Fibroblast of skin of left biceps (primary cell): Measurements from ENCODE around the gene DNAJC4.

Source experiments
- DNase-seq, 2 experiments: peaks; one replicate each; pipeline ENCODE4 v3.0.0-alpha.2; 2013; ENCODE audit warnings: low read depth in 2 of 2

Gene DNAJC4, protein sequence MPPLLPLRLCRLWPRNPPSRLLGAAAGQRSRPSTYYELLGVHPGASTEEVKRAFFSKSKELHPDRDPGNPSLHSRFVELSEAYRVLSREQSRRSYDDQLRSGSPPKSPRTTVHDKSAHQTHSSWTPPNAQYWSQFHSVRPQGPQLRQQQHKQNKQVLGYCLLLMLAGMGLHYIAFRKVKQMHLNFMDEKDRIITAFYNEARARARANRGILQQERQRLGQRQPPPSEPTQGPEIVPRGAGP

DNA sequence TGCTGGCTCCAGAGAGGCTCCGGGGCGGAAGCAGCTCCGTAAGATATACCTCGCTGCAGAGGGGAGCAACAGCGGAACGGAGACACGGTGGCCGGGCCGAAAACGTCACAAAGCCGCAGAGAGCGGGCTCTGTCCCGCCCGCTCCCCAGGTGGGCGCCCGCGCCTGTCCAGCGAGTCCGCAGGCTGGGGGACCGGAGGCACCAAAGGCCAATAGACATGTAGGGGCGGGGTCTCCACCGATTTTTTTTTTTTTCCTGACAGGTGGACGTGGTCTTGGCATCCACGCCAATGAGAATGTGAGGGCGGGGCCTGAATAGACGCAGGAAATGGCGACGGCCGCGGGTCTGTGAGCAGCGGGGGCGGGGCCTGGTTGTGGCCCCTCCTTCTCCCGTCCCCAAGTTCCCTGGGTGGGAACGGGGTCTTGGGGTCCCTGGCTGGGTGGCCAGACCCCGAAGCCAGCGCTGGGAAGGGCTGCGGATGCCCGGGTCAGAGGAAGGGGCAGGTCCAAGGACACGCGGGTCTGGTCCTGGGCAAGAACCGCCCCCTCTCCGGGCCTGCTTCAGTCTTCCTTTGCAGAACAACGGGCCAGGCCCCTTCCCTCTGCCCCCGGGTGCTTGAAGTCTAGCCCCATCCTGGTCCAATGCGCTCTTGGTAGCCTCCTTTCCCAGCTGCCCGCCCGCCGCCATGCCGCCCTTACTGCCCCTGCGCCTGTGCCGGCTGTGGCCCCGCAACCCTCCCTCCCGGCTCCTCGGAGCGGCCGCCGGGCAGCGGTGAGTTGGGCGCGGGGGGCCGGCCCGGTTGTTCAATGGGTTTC lies at the start of gene DNAJC4:
TSS of gene DNAJC4 (plus strand) at position 378 of the 814 bp plus-strand sequence. CDS start at position 685, 307 bp downstream.
- peak in 1 of 2 experiments; percentile 51 for DNase-seq

DNA sequence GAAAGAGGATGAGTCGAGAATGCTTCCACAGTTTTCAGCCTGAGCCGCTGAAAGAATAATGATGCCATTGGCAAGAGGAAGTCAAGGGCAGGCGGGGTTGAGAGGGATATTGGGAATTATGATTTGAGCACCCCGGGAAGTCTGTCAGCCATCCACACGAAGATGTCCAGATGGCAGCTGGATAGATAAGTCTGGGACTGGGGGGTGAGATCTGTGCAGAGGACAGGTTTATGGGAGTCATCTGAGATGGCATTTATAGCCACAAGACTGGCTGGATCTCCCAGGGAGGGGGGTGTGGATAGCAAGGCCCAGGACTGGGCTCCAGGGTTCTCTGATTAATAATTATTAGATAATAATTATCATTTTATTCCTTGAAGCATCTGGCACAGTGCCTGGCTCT lies 49.5 kb upstream of the DNAJC4 start:
- no peak for DNase-seq

- DNase-seq, result peak; percentile 54 to 59
Observed at GRCh38 chr11:64181506-64182411, 48.6 kb upstream of the DNAJC4 start.

GRCh38 chr11:64183890-64184289 lies 46.5 kb upstream of the DNAJC4 start:
- DNase-seq, result no peak

GRCh38 chr11:64185175-64185692 lies 45.1 kb upstream of the DNAJC4 start:
- no peak for DNase-seq

GRCh38 chr11:64185693-64186491 lies 44.5 kb upstream of the DNAJC4 start, which contains the start of gene STIP1:
Gene STIP1 (plus strand): TSS chr11:64186171. CDS start chr11:64186262, 91 bp downstream.
- DNase-seq, result peak; percentile 100

- DNase-seq, result no peak
Observed at GRCh38 chr11:64186492-64187165, 43.7 kb upstream of the DNAJC4 start.

DNA sequence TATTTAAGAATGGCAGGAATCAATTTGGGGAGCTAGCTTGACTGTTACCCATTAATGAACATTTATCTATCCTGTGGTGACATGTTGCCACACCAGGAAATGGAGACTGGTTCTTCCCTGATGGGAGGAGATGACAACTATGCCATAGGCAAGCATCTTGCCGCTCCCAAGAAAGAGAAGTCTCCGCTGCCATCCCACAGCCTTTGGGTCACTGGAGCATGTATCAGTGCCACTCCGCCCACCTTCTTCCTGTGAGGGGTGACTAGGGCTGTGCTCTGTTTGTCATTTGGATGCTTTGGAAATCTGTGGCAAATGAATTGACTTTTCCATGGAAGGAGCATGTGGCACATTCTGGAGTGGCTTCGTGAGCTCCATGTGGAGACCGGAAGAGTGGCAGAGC lies 37.9 kb upstream of the DNAJC4 start:
- no peak for DNase-seq

- no peak for DNase-seq
Observed at GRCh38 chr11:64196626-64197025, 33.7 kb upstream of the DNAJC4 start.

DNA sequence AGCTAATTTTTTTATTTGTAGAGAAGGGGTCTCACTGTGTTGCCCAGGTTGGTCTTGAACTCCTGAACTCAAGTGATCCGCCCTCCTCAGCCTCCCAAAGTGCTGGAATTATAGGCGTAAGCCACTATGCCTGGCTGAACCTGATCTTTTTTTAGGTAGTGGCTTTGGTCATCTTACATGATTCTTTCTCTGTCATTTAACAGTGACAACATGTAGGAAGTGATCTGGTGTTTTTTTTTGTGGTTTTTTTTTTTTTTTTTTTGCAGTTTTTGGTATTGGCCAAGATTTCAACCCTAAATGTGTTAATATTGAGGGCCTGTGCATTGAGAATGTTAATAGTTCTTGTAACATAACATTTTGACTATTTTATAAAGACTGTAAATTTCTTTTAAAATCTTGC lies 31.8 kb upstream of the DNAJC4 start:
- no peak for DNase-seq

DNA sequence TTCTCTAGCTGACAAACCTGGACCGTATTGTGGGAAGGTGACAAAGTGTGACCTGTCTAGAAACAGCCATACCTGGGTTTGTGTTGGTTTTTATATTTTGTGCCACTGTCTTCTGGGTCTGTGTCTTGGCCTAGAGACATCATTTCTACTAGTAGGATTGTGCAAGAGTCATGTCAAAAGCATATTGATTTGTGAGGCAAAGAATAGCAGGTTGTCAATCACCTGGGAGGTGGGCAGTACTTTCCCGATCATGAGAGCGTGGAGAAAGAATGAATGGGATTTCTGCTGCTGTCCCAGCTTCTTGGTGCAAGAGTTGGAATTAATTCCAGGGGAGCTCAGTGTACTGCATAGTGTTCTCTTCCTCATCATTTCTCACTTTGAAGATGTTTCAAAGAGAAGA lies 28.8 kb upstream of the DNAJC4 start:
- no peak for DNase-seq

- no peak for DNase-seq
Observed at GRCh38 chr11:64202992-64203391, 27.4 kb upstream of the DNAJC4 start.

DNA sequence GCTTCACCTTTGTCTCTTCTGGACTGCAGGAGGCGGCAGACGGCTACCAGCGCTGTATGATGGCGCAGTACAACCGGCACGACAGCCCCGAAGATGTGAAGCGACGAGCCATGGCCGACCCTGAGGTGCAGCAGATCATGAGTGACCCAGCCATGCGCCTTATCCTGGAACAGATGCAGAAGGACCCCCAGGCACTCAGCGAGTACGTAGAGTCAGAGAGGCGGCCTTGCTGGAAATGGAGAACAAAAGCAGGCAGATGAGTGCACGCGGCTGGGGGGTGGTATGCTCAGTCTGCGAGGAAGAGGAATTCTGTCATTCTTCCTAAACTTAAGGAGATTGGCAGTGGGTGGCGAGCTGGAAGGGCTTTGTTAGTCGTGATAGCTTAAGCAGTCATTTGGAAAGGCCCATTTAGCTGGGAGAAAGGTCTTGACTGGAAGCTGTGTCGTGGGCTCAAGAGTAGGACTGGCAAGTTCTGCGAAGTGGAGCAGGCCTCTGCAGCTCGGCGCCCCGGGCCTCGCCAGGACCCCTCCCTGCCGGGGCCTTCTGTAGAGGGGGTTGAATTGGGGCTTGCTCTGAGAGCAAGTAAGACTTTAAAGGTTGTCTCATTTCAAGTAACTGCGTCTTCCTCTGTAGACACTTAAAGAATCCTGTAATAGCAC lies 26.8 kb upstream of the DNAJC4 start:
- no peak for DNase-seq

GRCh38 chr11:64204080-64204440 lies 26.3 kb upstream of the DNAJC4 start:
- DNase-seq, result no peak

GRCh38 chr11:64204464-64204989 lies 25.8 kb upstream of the DNAJC4 start:
- DNase-seq, result peak; percentile 81 to 84

- DNase-seq, result no peak
Observed at GRCh38 chr11:64206457-64207255, 23.7 kb upstream of the DNAJC4 start, which contains the start of gene FERMT3. Gene FERMT3 (plus strand): TSS chr11:64206721. CDS start chr11:64207365, 644 bp downstream.

DNA sequence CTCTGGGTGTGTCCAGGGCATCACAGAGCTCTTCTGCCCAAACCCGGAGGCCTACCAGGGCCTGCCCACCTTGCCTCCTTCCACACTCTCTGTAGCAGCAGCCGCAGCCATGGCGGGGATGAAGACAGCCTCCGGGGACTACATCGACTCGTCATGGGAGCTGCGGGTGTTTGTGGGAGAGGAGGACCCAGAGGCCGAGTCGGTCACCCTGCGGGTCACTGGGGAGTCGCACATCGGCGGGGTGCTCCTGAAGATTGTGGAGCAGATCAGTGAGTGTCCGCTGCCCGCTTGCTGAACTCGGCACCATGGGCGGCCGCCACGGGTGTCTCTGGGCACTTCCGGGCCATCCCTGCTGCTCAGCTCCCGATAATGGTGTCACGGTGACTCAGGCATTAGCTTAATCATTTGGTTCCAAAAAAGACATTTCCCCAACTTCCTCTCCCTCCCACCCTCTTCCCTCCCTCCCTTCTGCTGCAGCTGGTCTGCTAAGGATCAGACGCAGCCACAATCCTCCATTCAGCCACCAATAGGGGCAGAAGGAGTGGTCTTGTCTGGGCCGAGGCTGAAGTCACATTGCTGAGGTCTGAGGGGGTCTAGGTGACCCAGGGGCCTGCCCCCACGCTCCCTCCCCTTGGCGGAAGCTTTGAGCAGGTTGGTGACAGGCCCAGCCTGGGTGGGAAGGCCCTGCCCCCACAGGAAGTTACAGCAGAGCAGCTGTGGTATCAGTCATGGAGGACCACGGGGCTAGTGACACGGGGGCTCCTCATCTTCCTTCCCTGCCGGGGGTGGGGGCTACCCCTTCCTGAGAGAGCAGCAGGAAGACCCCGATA lies 22.9 kb upstream of the DNAJC4 start:
- DNase-seq, result peak; percentile 21 to 24
